Middle frontal gyrus (tissue), 1 donor: Measurements from ENCODE around the gene CCDC187.
"Not testable (repeated sequence)": the region's sequence is repeated elsewhere in the genome, so short reads cannot be mapped to it uniquely, and the experiment has no call there.

Source experiments
- DNase-seq: peaks from one replicate; pipeline ENCODE4 v3.0.0-alpha.2; 2015; ENCODE audit warnings: low spot score; ENCODE audit errors: extremely low spot score

CCDC187 gene

GRCh38 chr9:136240941-136241340 is 63.0 kb downstream of the CCDC187 start:
- DNase-seq = no peak

GRCh38 chr9:136239983-136240330 is 63.9 kb downstream of the CCDC187 start:
- no peak for DNase-seq

- DNase-seq = no peak
Measured at GRCh38 chr9:136239135-136239982, 64.5 kb downstream of the CCDC187 start.

GRCh38 chr9:136238342-136238732 is 65.6 kb downstream of the CCDC187 start:
- no peak for DNase-seq

- no peak for DNase-seq
Measured at GRCh38 chr9:136237486-136238341, 66.2 kb downstream of the CCDC187 start.

- DNase-seq = not testable (repeated sequence)
Measured at GRCh38 chr9:136236471-136237410, 67.2 kb downstream of the CCDC187 start.

GRCh38 chr9:136235709-136236455 is 68.0 kb downstream of the CCDC187 start:
- no peak for DNase-seq

- no peak for DNase-seq
Measured at GRCh38 chr9:136235171-136235570, 68.7 kb downstream of the CCDC187 start.

GRCh38 chr9:136234597-136234996 is 69.3 kb downstream of the CCDC187 start:
- DNase-seq = no peak

- no peak for DNase-seq
Measured at GRCh38 chr9:136233868-136234267, 70.0 kb downstream of the CCDC187 start.

GRCh38 chr9:136233411-136233810 is 70.5 kb downstream of the CCDC187 start:
- no peak for DNase-seq

GRCh38 chr9:136232969-136233368 is 70.9 kb downstream of the CCDC187 start:
- no peak for DNase-seq

GRCh38 chr9:136231478-136232297 is 72.2 kb downstream of the CCDC187 start:
- no peak for DNase-seq

GRCh38 chr9:136230773-136231172 is 73.1 kb downstream of the CCDC187 start:
- DNase-seq = no peak

GRCh38 chr9:136230365-136230764 is 73.5 kb downstream of the CCDC187 start:
- no peak for DNase-seq

GRCh38 chr9:136229096-136230065 is 74.5 kb downstream of the CCDC187 start:
- no peak for DNase-seq

- no peak for DNase-seq
Measured at GRCh38 chr9:136228107-136228875, 75.6 kb downstream of the CCDC187 start.
